DOHH2 (cell line): ENCODE data around the gene FAM184B.

Experiments
- H3F3A ChIP-seq: fragments of 200-600 bp; sonication (generic), shearing (Covaris generic); 2 replicates; pipeline ENCODE4 v1.6.0; 2016; ENCODE audit warnings: antibody characterized with exemption, mild to moderate bottlenecking; ENCODE audit not compliant: control insufficient read depth, insufficient read depth
- H3K27ac ChIP-seq: fragments of 200-600 bp; sonication (generic); 2 replicates; pipeline ENCODE4 v1.5.1; 2014; ENCODE audit warnings: low read depth, mild to moderate bottlenecking, low read length, moderate library complexity
- H3K27me3 ChIP-seq: fragments of 200-600 bp; sonication (generic); 2 replicates; pipeline ENCODE4 v1.6.1; 2014; ENCODE audit warnings: mild to moderate bottlenecking, low read length, mixed read lengths; ENCODE audit not compliant: control insufficient read depth
- H3K36me3 ChIP-seq: fragments of 200-600 bp; sonication (generic); 2 replicates; pipeline ENCODE4 v1.6.1; 2014; ENCODE audit warnings: mild to moderate bottlenecking, low read length, moderate library complexity, mixed read lengths; ENCODE audit not compliant: control insufficient read depth
- H3K4me1 ChIP-seq: fragments of 200-600 bp; sonication (generic); 2 replicates; pipeline ENCODE4 v1.6.1; 2014; ENCODE audit warnings: mild to moderate bottlenecking, low read length, mixed read lengths; ENCODE audit not compliant: control insufficient read depth
- H3K4me2 ChIP-seq: fragments of 200-600 bp; sonication (generic); 2 replicates; pipeline ENCODE4 v1.6.0; 2014; ENCODE audit warnings: mild to moderate bottlenecking, low read length, moderate library complexity
- H3K4me3 ChIP-seq: fragments of 200-600 bp; sonication (generic); 2 replicates; pipeline ENCODE4 v1.5.1; 2014; ENCODE audit warnings: mild to moderate bottlenecking, low read length, mixed read lengths
- H3K79me2 ChIP-seq: fragments of 200-600 bp; sonication (generic); 2 replicates; pipeline ENCODE4 v1.6.1; 2014; ENCODE audit warnings: mild to moderate bottlenecking, low read length, mixed read lengths; ENCODE audit not compliant: control insufficient read depth
- H3K9me2 ChIP-seq: fragments of 200-600 bp; sonication (generic); replicated peaks from 2 replicates; pipeline ENCODE4 v1.6.1; 2014; ENCODE audit warnings: mild to moderate bottlenecking, low read length, mixed read lengths; ENCODE audit not compliant: control insufficient read depth
- H3K9me3 ChIP-seq: fragments of 200-600 bp; sonication (generic); 2 replicates; pipeline ENCODE4 v1.6.1; 2014; ENCODE audit warnings: antibody characterized with exemption, low read length, mixed read lengths; ENCODE audit not compliant: control insufficient read depth, insufficient read depth
- H4K20me1 ChIP-seq: fragments of 200-600 bp; sonication (generic); 2 replicates; pipeline ENCODE4 v1.6.0; 2014; ENCODE audit warnings: low read depth, mild to moderate bottlenecking, antibody characterized with exemption, low read length, moderate library complexity; ENCODE audit not compliant: control insufficient read depth, insufficient read depth
- CTCF ChIP-seq: fragments of 200-600 bp; sonication (generic); IDR thresholded peaks from one replicate; pipeline ENCODE4 v1.5.1; 2014; ENCODE audit warnings: antibody characterized with exemption, mild to moderate bottlenecking, low read depth, low read length; ENCODE audit not compliant: poor library complexity, severe bottlenecking
- EZH2phosphoT487 ChIP-seq: fragments of 200-600 bp; sonication (generic); IDR thresholded peaks from 2 replicates; pipeline ENCODE4 v1.6.1; 2017; ENCODE audit warnings: borderline replicate concordance, mild to moderate bottlenecking, antibody characterized with exemption, low read length, moderate library complexity, mixed read lengths

Gene FAM184B

GRCh38 chr4:17636341-17636695, 145.1 kb downstream of the FAM184B start:
- no peaks in the 10 kb centered on the region for H3K79me2 ChIP-seq
- H3K36me3 ChIP-seq: peaks cover 52% of the 10 kb centered on the region
- no peak overlapping the region for H3K27ac ChIP-seq
- 0 out of 2 replicates have a peak, but pooled peaks cover 2% of the 10 kb centered on the region for H3K4me1 ChIP-seq
- H3K4me3 ChIP-seq: no peak overlapping the region
- no peaks in the 10 kb centered on the region for H3K9me3 ChIP-seq
- no peaks in the 10 kb centered on the region for H3K9me2 ChIP-seq
- no peaks in the 10 kb centered on the region; the same call in 1 of the 2 replicates for H4K20me1 ChIP-seq
- no peaks in the 10 kb centered on the region for H3K27me3 ChIP-seq
- peaks cover 18% of the 10 kb centered on the region for H3F3A ChIP-seq
- TF ChIP-seq EZH2phosphoT487 (no peak), CTCF (no peak)
- no peak overlapping the region for H3K4me2 ChIP-seq

- Histone ChIP-seq H3K4me3 (no peak overlapping the region), H3K9me2 (no peaks in the 10 kb centered on the region), H3K9me3 (no peaks in the 10 kb centered on the region), H3K27ac (no peak overlapping the region), H3K4me1 (0 out of 2 replicates have a peak, but pooled peaks cover 2% of the 10 kb centered on the region), H3K27me3 (no peaks in the 10 kb centered on the region), H3K36me3 (peaks cover 64% of the 10 kb centered on the region), H3K79me2 (no peaks in the 10 kb centered on the region), H3K4me2 (no peak overlapping the region), H4K20me1 (no peaks in the 10 kb centered on the region; the same call in 1 of the 2 replicates), H3F3A (peaks cover 18% of the 10 kb centered on the region)
- TF ChIP-seq CTCF: no peak
- TF ChIP-seq EZH2phosphoT487: no peak
Observed at GRCh38 chr4:17635056-17635455, 146.4 kb downstream of the FAM184B start.

- TF ChIP-seq EZH2phosphoT487 (no peak), CTCF (no peak)
- Histone ChIP-seq H3K27ac (no peak overlapping the region), H3K4me3 (no peak overlapping the region), H3K4me1 (0 out of 2 replicates have a peak, but pooled peaks cover 2% of the 10 kb centered on the region), H3K79me2 (peaks cover 4% of the 10 kb centered on the region; the same call in 1 of the 2 replicates), H4K20me1 (no peaks in the 10 kb centered on the region; the same call in 1 of the 2 replicates), H3K27me3 (no peaks in the 10 kb centered on the region), H3F3A (peaks cover 18% of the 10 kb centered on the region), H3K36me3 (peaks cover 78% of the 10 kb centered on the region), H3K4me2 (no peak overlapping the region), H3K9me2 (no peaks in the 10 kb centered on the region), H3K9me3 (no peaks in the 10 kb centered on the region)
Observed at GRCh38 chr4:17633600-17633999, 147.8 kb downstream of the FAM184B start.

- H3F3A ChIP-seq: peaks cover 13% of the 10 kb centered on the region
- no peaks in the 10 kb centered on the region; the same call in 1 of the 2 replicates for H4K20me1 ChIP-seq
- peaks cover 96% of the 10 kb centered on the region for H3K36me3 ChIP-seq
- H3K27ac ChIP-seq: no peak overlapping the region
- no peaks in the 10 kb centered on the region for H3K4me1 ChIP-seq
- no peak for TF ChIP-seq CTCF
- H3K9me3 ChIP-seq: no peaks in the 10 kb centered on the region
- no peaks in the 10 kb centered on the region for H3K9me2 ChIP-seq
- no peaks in the 10 kb centered on the region for H3K27me3 ChIP-seq
- no peak overlapping the region for H3K4me3 ChIP-seq
- H3K4me2 ChIP-seq: no peak overlapping the region
- H3K79me2 ChIP-seq: peaks cover 7% of the 10 kb centered on the region; the same call in 1 of the 2 replicates
Observed at GRCh38 chr4:17630228-17630627, 151.2 kb downstream of the FAM184B start.
